Measurements from ENCODE around the gene ETFDH. TPM values are rescaled to one million over a fixed set of nuclear protein-coding genes. Genes with fewer than 3 reads are reported as not detected.

The ETFDH gene
- total and polyA plus RNA-seq, 7 donors: 60.4 to 154 (median 91.0) TPM

- ATAC-seq (no peak), DNase-seq (no peak)
- no peaks in the 10 kb centered on the region for H3K9me3 ChIP-seq
- H3K4me1 ChIP-seq: peaks cover 9% of the 10 kb centered on the region
- H3K27me3 ChIP-seq (ENCODE audit: insufficient read depth in 3 of 3, low read length in 2 of 3): no peaks in the 10 kb centered on the region
- H3K27ac ChIP-seq: no peak overlapping the region
- TF ChIP-seq CTCF (IDR thresholded peaks at IDR 0.05): no peak
- intact Hi-C loops (cut with DNase I): no loop called here
- WGBS, 3 donors: 60 to 90% (median 66%) methylated on average over 3 of the region's 3 CpGs
- peaks cover 7 to 99% of the 10 kb centered on the region in 2 donors for H3K36me3 ChIP-seq (ENCODE audit: insufficient read depth in 1 of 2, low read depth in 1 of 2)
- no peak overlapping the region for H3K4me3 ChIP-seq
Observed at GRCh38 chr4:158715802-158716201, 43.7 kb downstream of the ETFDH start.

GRCh38 chr4:158721680-158722079, 49.6 kb downstream of the ETFDH start:
- intact Hi-C loops (cut with DNase I): loop anchor here in 1 of 2 donors (5.0 to 10.0 kb wide), 3 partner anchors 44 to 723 kb away; no protein-coding TSS in a partner anchor

GRCh38 chr4:158722291-158722916, 50.3 kb downstream of the ETFDH start:
- WGBS, 3 donors: 11 to 12% (median 12%) methylated on average over 16 of the region's 16 CpGs
- peak in 3 of 4 donors; percentile 31 to 66 (median 44) for ATAC-seq
- H3K27ac ChIP-seq: peak overlapping the region; percentile 96
- no peak for TF ChIP-seq CTCF (IDR thresholded peaks at IDR 0.05)
- peaks cover 4 to 38% of the 10 kb centered on the region in 2 donors for H3K36me3 ChIP-seq (ENCODE audit: insufficient read depth in 1 of 2, low read depth in 1 of 2)
- no peaks in the 10 kb centered on the region for H3K9me3 ChIP-seq
- DNase-seq: no peak
- peaks cover 19% of the 10 kb centered on the region for H3K4me1 ChIP-seq
- peak overlapping the region; percentile 98 for H3K4me3 ChIP-seq
- intact Hi-C loops (cut with DNase I): loop anchor here in 1 of 2 donors (5.0 to 10.0 kb wide), 3 partner anchors 45 to 722 kb away; no protein-coding TSS in a partner anchor
- no peaks in the 10 kb centered on the region for H3K27me3 ChIP-seq (ENCODE audit: insufficient read depth in 3 of 3, low read length in 2 of 3)

More at GRCh38 chr4:158721680-158722079, 49.6 kb downstream of the ETFDH start:
- no peaks in the 10 kb centered on the region for H3K27me3 ChIP-seq (ENCODE audit: insufficient read depth in 3 of 3, low read length in 2 of 3)
- H3K36me3 ChIP-seq (ENCODE audit: insufficient read depth in 1 of 2, low read depth in 1 of 2): peaks cover 4 to 45% of the 10 kb centered on the region in 2 donors
- peak overlapping the region; percentile 98 for H3K4me3 ChIP-seq
- H3K4me1 ChIP-seq: peaks cover 19% of the 10 kb centered on the region
- 93 to 97% (median 97%) methylated on average over 1 of the region's 1 CpG for WGBS, 3 donors
- no peak for ATAC-seq
- no peak for DNase-seq
- no peak for TF ChIP-seq CTCF (IDR thresholded peaks at IDR 0.05)
- H3K27ac ChIP-seq: peak overlapping the region; percentile 96
- no peaks in the 10 kb centered on the region for H3K9me3 ChIP-seq

GRCh38 chr4:158722917-158723793, 51.1 kb downstream of the ETFDH start, which contains the start of gene PPID:
Gene PPID (minus strand): TSS chr4:158723396. CDS start chr4:158723288, 108 bp downstream.
- Histone ChIP-seq H3K4me3 (peak within 1 kb of the TSS; percentile 98), H3K27ac (peak within 1 kb of the TSS; percentile 96), H3K27me3 (ENCODE audit: insufficient read depth in 3 of 3, low read length in 2 of 3) (no peaks in the 10 kb centered on the region), H3K9me3 (no peaks in the 10 kb centered on the region), H3K4me1 (peaks cover 19% of the 10 kb centered on the region), H3K36me3 (ENCODE audit: insufficient read depth in 1 of 2, low read depth in 1 of 2) (peaks cover 4 to 31% of the 10 kb centered on the region in 2 donors)
- ATAC-seq (peak; percentile 97 to 99 (median 98)), DNase-seq (peak; percentile 86 to 94)
- 0 to 1% (median 0%) methylated on average over 63 to 65 of the region's 65 CpGs for WGBS, 3 donors
- no peak for TF ChIP-seq CTCF (IDR thresholded peaks at IDR 0.05)
- intact Hi-C loops (cut with DNase I): loop anchor here in 1 of 2 donors (5.0 to 10.0 kb wide), 3 partner anchors 46 to 722 kb away; no protein-coding TSS in a partner anchor
